MCF 10A (cell line): ENCODE results near the gene LRRC75B. TPM values are rescaled to one million over a fixed set of nuclear protein-coding genes. Genes with fewer than 3 reads are reported as not detected.

Experiments used
- BruUV-seq: library from RNA; stranded (reverse); fragments of 400-500 nt; replicated peaks from 2 replicates; lab custom pipeline; 2021; lab: Mats Ljungman, UMichigan
- CTCF ChIA-PET: fragments of 300-600 bp; sonication (Branson Sonifier 250); formaldehyde crosslinking; extraction: SDS; loops from one replicate; lab custom pipeline; 2021; ENCODE audit warnings: antibody characterized with exemption, inconsistent platforms; lab: Yijun Ruan, JAX
- POLR2A ChIA-PET: fragments of 300-600, 350-650 bp; sonication (Branson Sonifier 250); formaldehyde crosslinking; extraction: SDS; loops from one replicate; lab custom pipeline; 2020; ENCODE audit warnings: antibody characterized with exemption, inconsistent platforms; lab: Yijun Ruan, JAX
- DNase-seq: peaks from one replicate; pipeline ENCODE4 v3.0.0-alpha.2; 2018; ENCODE audit not compliant: unreplicated experiment
- H3K27ac Mint-ChIP-seq: one replicate; pipeline ENCODE4 v1.8.0; 2022; ENCODE audit warnings: mild to moderate bottlenecking, low read depth, mixed read lengths; ENCODE audit not compliant: unreplicated experiment
- H3K27me3 Mint-ChIP-seq: one replicate; pipeline ENCODE4 v1.8.0; 2022; ENCODE audit warnings: mixed read lengths; ENCODE audit not compliant: insufficient read depth, unreplicated experiment
- H3K36me3 Mint-ChIP-seq: one replicate; pipeline ENCODE4 v1.8.0; 2022; ENCODE audit warnings: mild to moderate bottlenecking, moderate library complexity, mixed read lengths; ENCODE audit not compliant: insufficient read depth, unreplicated experiment
- H3K4me1 Mint-ChIP-seq: one replicate; pipeline ENCODE4 v1.8.0; 2022; ENCODE audit warnings: mixed read lengths; ENCODE audit not compliant: insufficient read depth, unreplicated experiment
- H3K4me3 Mint-ChIP-seq: one replicate; pipeline ENCODE4 v1.8.0; 2022; ENCODE audit warnings: mild to moderate bottlenecking, moderate library complexity, mixed read lengths; ENCODE audit not compliant: unreplicated experiment
- H3K9me3 Mint-ChIP-seq: one replicate; pipeline ENCODE4 v1.8.0; 2022; ENCODE audit warnings: mixed read lengths; ENCODE audit not compliant: unreplicated experiment
- CTCF ChIP-seq: fragments of 200-600 bp; IDR thresholded peaks from one replicate; pipeline ENCODE4 v1.8.0; 2022; ENCODE audit warnings: antibody characterized with exemption, mild to moderate bottlenecking; ENCODE audit not compliant: unreplicated experiment
- intact Hi-C: fragments of 100-400 bp; cut with micrococcal nuclease; formaldehyde crosslinking; loops from 2 replicates; pipeline ENCODE4 v1.14.1; 2022
- total RNA-seq: library from RNA; stranded (reverse); gene quantifications from 2 replicates; pipeline ENCODE4 v1.2.3, GENCODE V29; 2022

LRRC75B gene
- total RNA-seq, 1 experiment from 2014 or later, result 2.6 TPM

- H3K36me3 Mint-ChIP-seq, result peaks cover 36% of the 10 kb centered on the region
- peak; percentile 43 for DNase-seq
- no peak for TF ChIP-seq CTCF
- CTCF ChIA-PET, result no interaction called here
- no peaks in the 10 kb centered on the region for H3K9me3 Mint-ChIP-seq
- H3K4me3 Mint-ChIP-seq, result no peak overlapping the region
- no TSS peak for BruUV-seq
- intact Hi-C loops, result no loop called here
- POLR2A ChIA-PET, result interaction anchor here (0.6 to 2.7 kb wide), 2 partner anchors 25 to 44 kb away, joined by 3 to 31 read pairs; partner anchors contain the start of genes GUCD1 and SNRPD3
- no peaks in the 10 kb centered on the region for H3K27me3 Mint-ChIP-seq
- H3K27ac Mint-ChIP-seq, result no peak overlapping the region
- H3K4me1 Mint-ChIP-seq, result peaks cover 17% of the 10 kb centered on the region
These were observed 12.6 kb downstream of the LRRC75B start for GRCh38 chr22:24580276-24580675.

GRCh38 chr22:24579258-24579601, 13.6 kb downstream of the LRRC75B start:
- intact Hi-C loops, result no loop called here
- TSS peak; percentile 1 for BruUV-seq
- DNase-seq, result no peak
- Mint-ChIP-seq H3K27me3 (no peaks in the 10 kb centered on the region), H3K4me3 (no peak overlapping the region), H3K36me3 (peaks cover 46% of the 10 kb centered on the region), H3K27ac (no peak overlapping the region), H3K4me1 (peaks cover 17% of the 10 kb centered on the region), H3K9me3 (no peaks in the 10 kb centered on the region)
- ChIA-PET CTCF (no interaction called here), POLR2A (interaction anchor here (0.6 to 2.7 kb wide), 3 partner anchors 24 to 315 kb away, joined by 4 to 31 read pairs (median 4); partner anchors contain the start of genes GUCD1 and SNRPD3)
- no peak for TF ChIP-seq CTCF

- no peaks in the 10 kb centered on the region for H3K27me3 Mint-ChIP-seq
These were observed 14.3 kb downstream of the LRRC75B start for GRCh38 chr22:24578355-24579257.

More at GRCh38 chr22:24578355-24579257, 14.3 kb downstream of the LRRC75B start:
- TF ChIP-seq CTCF, result no peak
- CTCF ChIA-PET, result interaction anchor here (0.6 kb wide), 1 partner anchor 220 kb away, joined by 4 read pairs; no protein-coding TSS in a partner anchor
- BruUV-seq, result no TSS peak
- H3K9me3 Mint-ChIP-seq, result no peaks in the 10 kb centered on the region
- no peak for DNase-seq
- peaks cover 51% of the 10 kb centered on the region for H3K36me3 Mint-ChIP-seq
- intact Hi-C loops, result no loop called here
- H3K4me3 Mint-ChIP-seq, result no peak overlapping the region
- POLR2A ChIA-PET, result interaction anchor here (0.6 to 2.7 kb wide), 6 partner anchors 15 to 316 kb away, joined by 3 to 31 read pairs (median 4); partner anchors contain the start of genes GUCD1 and SNRPD3
- H3K27ac Mint-ChIP-seq, result peak overlapping the region; percentile 87
- peaks cover 17% of the 10 kb centered on the region for H3K4me1 Mint-ChIP-seq
